ENCODE data around the gene INSIG1. TPM values are rescaled to one million over a fixed set of nuclear protein-coding genes. Genes with fewer than 3 reads are reported as not detected.

The INSIG1 gene
- total RNA-seq, 1 experiment from 2014 or later: 60.1 TPM

DNA sequence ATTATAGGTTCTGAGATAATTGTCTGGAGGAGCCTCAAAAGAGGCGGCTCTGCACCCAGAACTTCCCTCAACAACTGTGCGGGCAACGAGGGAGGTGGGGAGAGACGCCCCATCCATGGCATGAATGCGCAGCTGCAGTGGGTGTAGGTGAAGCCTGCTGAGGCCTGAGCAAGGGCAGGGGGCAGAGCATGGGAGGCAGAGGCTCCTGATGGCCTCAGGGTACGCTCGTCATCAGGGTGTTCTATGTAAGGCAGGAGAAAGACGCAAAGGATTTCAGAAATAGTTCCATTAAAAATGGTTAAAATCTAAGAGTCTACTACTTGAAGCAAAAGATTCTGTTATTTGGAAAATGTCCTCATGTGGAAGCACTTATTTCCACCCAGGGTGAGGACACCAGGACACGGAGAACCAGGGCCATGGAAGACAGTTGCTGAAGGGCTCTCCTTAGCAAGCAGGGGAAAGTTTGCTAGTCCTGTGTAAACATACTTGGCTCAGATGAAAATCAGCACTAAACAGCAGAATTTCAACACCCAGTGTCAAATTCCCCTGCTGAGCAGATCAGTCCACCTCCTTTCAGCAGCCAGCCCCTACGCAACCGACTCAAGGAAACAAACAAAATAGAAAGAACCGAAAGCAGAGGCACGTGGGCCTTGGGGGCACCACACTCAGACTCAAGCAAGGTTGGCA, 18.9 kb downstream of the INSIG1 start:
- no peak for DNase-seq
- Histone ChIP-seq H3K27me3 (replicated peaks; ENCODE audit: control insufficient read depth, insufficient read depth, low read length) (no peaks in the 10 kb centered on the region), H3K4me1 (no peaks in the 10 kb centered on the region), H3K9me3 (no peaks in the 10 kb centered on the region), H3K4me3 (ENCODE audit: low read depth, low read length) (no peak overlapping the region), H3K36me3 (ENCODE audit: control insufficient read depth, insufficient read depth, low read length) (no peaks in the 10 kb centered on the region)
- TF ChIP-seq, protein P1, sequence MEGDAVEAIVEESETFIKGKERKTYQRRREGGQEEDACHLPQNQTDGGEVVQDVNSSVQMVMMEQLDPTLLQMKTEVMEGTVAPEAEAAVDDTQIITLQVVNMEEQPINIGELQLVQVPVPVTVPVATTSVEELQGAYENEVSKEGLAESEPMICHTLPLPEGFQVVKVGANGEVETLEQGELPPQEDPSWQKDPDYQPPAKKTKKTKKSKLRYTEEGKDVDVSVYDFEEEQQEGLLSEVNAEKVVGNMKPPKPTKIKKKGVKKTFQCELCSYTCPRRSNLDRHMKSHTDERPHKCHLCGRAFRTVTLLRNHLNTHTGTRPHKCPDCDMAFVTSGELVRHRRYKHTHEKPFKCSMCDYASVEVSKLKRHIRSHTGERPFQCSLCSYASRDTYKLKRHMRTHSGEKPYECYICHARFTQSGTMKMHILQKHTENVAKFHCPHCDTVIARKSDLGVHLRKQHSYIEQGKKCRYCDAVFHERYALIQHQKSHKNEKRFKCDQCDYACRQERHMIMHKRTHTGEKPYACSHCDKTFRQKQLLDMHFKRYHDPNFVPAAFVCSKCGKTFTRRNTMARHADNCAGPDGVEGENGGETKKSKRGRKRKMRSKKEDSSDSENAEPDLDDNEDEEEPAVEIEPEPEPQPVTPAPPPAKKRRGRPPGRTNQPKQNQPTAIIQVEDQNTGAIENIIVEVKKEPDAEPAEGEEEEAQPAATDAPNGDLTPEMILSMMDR (IDR thresholded peaks at IDR 0.05; ENCODE audit: insufficient read depth in 1 of 2, low read depth in 1 of 2, low read length in 1 of 2, severe bottlenecking in 1 of 2, unreplicated experiment in 1 of 2): no peak
- H3K9me3 Mint-ChIP-seq (ENCODE audit: unreplicated experiment): no peaks in the 10 kb centered on the region
- CTCF ChIA-PET: no interaction called here
- H3K27ac Mint-ChIP-seq (ENCODE audit: unreplicated experiment): no peak overlapping the region
- no peaks in the 10 kb centered on the region for H3K4me1 Mint-ChIP-seq (ENCODE audit: low read depth, unreplicated experiment)
- POLR2A ChIA-PET: no interaction called here
- BruUV-seq (replicated peaks): no TSS peak
- no peak overlapping the region for H3K4me3 Mint-ChIP-seq (ENCODE audit: unreplicated experiment)
- no peaks in the 10 kb centered on the region for H3K27me3 Mint-ChIP-seq (ENCODE audit: insufficient read depth, unreplicated experiment)
- H3K36me3 Mint-ChIP-seq (ENCODE audit: insufficient read depth, unreplicated experiment): no peaks in the 10 kb centered on the region
- intact Hi-C loops (cut with micrococcal nuclease; ENCODE audit: unreplicated experiment): no loop called here

GRCh38 chr7:155317114-155317434, 19.4 kb downstream of the INSIG1 start:
- H3K27ac Mint-ChIP-seq (ENCODE audit: unreplicated experiment): no peak overlapping the region
- H3K27me3 Mint-ChIP-seq (ENCODE audit: insufficient read depth, unreplicated experiment): no peaks in the 10 kb centered on the region
- H3K4me1 Mint-ChIP-seq (ENCODE audit: low read depth, unreplicated experiment): no peaks in the 10 kb centered on the region
- Histone ChIP-seq H3K4me3 (ENCODE audit: low read depth, low read length) (no peak overlapping the region), H3K36me3 (ENCODE audit: control insufficient read depth, insufficient read depth, low read length) (no peaks in the 10 kb centered on the region), H3K27me3 (replicated peaks; ENCODE audit: control insufficient read depth, insufficient read depth, low read length) (no peaks in the 10 kb centered on the region), H3K9me3 (no peaks in the 10 kb centered on the region), H3K4me1 (no peaks in the 10 kb centered on the region)
- no peak overlapping the region for H3K4me3 Mint-ChIP-seq (ENCODE audit: unreplicated experiment)
- BruUV-seq (replicated peaks): no TSS peak
- H3K9me3 Mint-ChIP-seq (ENCODE audit: unreplicated experiment): no peaks in the 10 kb centered on the region
- TF ChIP-seq, protein P1 (IDR thresholded peaks at IDR 0.05; ENCODE audit: insufficient read depth in 1 of 2, low read depth in 1 of 2, low read length in 1 of 2, severe bottlenecking in 1 of 2, unreplicated experiment in 1 of 2): no peak
- CTCF ChIA-PET: no interaction called here
- DNase-seq: no peak
- H3K36me3 Mint-ChIP-seq (ENCODE audit: insufficient read depth, unreplicated experiment): no peaks in the 10 kb centered on the region
- POLR2A ChIA-PET: no interaction called here
- intact Hi-C loops (cut with micrococcal nuclease; ENCODE audit: unreplicated experiment): no loop called here

DNA sequence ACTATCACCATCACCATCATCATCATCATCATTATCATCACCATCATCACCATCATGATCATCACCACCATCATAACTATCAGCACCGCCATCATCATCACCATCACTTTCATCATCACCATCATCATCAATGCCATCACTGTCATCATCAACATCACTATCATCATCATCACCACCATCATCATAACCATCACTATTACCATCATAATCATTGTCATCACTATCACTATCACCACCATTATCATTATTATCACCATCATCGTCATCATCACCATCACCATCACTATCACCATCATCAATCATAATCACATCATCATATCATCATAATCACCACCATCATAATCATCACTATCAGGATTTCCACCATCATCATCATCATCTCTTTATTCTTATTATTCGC, 20.6 kb downstream of the INSIG1 start:
- ChIA-PET CTCF (no interaction called here), POLR2A (no interaction called here)
- Histone ChIP-seq H3K36me3 (ENCODE audit: control insufficient read depth, insufficient read depth, low read length) (no peaks in the 10 kb centered on the region), H3K4me1 (no peaks in the 10 kb centered on the region), H3K4me3 (ENCODE audit: low read depth, low read length) (no peak overlapping the region), H3K27me3 (replicated peaks; ENCODE audit: control insufficient read depth, insufficient read depth, low read length) (no peaks in the 10 kb centered on the region), H3K9me3 (no peaks in the 10 kb centered on the region)
- H3K27ac Mint-ChIP-seq (ENCODE audit: unreplicated experiment): no peak overlapping the region
- TF ChIP-seq, protein P1 (IDR thresholded peaks at IDR 0.05; ENCODE audit: insufficient read depth in 1 of 2, low read depth in 1 of 2, low read length in 1 of 2, severe bottlenecking in 1 of 2, unreplicated experiment in 1 of 2): no peak
- H3K4me1 Mint-ChIP-seq (ENCODE audit: low read depth, unreplicated experiment): no peaks in the 10 kb centered on the region
- BruUV-seq (replicated peaks): no TSS peak
- DNase-seq: no peak
- intact Hi-C loops (cut with micrococcal nuclease; ENCODE audit: unreplicated experiment): no loop called here
- H3K4me3 Mint-ChIP-seq (ENCODE audit: unreplicated experiment): no peak overlapping the region
- peaks cover under 1% of the 10 kb centered on the region for H3K9me3 Mint-ChIP-seq (ENCODE audit: unreplicated experiment)
- H3K27me3 Mint-ChIP-seq (ENCODE audit: insufficient read depth, unreplicated experiment): no peaks in the 10 kb centered on the region
- H3K36me3 Mint-ChIP-seq (ENCODE audit: insufficient read depth, unreplicated experiment): no peaks in the 10 kb centered on the region

Data from Caco-2 (cell line).